Lower leg skin (tissue), 4 donors: ENCODE data around the gene NFAM1. TPM values are rescaled to one million over a fixed set of nuclear protein-coding genes. Genes with fewer than 3 reads are reported as not detected.
A peak's percentile ranks its signal among the peaks of the same experiment; 100 is the strongest.

Experiments used
- DNase-seq, 2 donors: peaks; one replicate each; pipeline ENCODE4 v3.0.0-alpha.2; 2019; ENCODE audit warnings: low spot score in 2 of 2
- H3K4me3 ChIP-seq: fragments of 200-600 bp; sonication (generic); 2 replicates; pipeline ENCODE4 v1.5.1; 2017; ENCODE audit warnings: mild to moderate bottlenecking, low read depth; ENCODE audit not compliant: poor library complexity, severe bottlenecking
- POLR2A ChIP-seq, 2 donors: fragments of 450-650 bp; IDR thresholded peaks; one replicate each; pipeline ENCODE4 v1.6.1; 2016 to 2017; ENCODE audit warnings: antibody characterized with exemption in 2 of 2, mild to moderate bottlenecking in 1 of 2, moderate library complexity in 1 of 2
- WGBS, 2 donors: methylation state at CpG; one replicate each; pipeline ENCODE4 v1.1.5; 2018; 5-methylcytosine and 5-hydroxymethylcytosine counted together
- intact Hi-C: fragments of 100-400 bp; cut with DNase I; formaldehyde crosslinking; loops from one replicate; pipeline ENCODE4 v1.15.0; 2023; ENCODE audit warnings: low total_unique reads
- total RNA-seq, 4 donors: library from RNA; depleted of rRNA; stranded (reverse); fragments of >200 nt; gene quantifications; one replicate each; pipeline ENCODE4 v1.1.0, GENCODE V29; 2016
- TF ChIP-seq, protein P1 (sequence below), 3 donors: fragments of 450-650 bp; IDR thresholded peaks; one replicate each; pipeline ENCODE4 v1.5.1; 2016; ENCODE audit warnings: antibody characterized with exemption in 3 of 3, mild to moderate bottlenecking in 3 of 3, moderate library complexity in 2 of 3

NFAM1 gene
- total RNA-seq, 4 donors from 2014 or later = 1.2 to 2.5 (median 1.3) TPM

DNA sequence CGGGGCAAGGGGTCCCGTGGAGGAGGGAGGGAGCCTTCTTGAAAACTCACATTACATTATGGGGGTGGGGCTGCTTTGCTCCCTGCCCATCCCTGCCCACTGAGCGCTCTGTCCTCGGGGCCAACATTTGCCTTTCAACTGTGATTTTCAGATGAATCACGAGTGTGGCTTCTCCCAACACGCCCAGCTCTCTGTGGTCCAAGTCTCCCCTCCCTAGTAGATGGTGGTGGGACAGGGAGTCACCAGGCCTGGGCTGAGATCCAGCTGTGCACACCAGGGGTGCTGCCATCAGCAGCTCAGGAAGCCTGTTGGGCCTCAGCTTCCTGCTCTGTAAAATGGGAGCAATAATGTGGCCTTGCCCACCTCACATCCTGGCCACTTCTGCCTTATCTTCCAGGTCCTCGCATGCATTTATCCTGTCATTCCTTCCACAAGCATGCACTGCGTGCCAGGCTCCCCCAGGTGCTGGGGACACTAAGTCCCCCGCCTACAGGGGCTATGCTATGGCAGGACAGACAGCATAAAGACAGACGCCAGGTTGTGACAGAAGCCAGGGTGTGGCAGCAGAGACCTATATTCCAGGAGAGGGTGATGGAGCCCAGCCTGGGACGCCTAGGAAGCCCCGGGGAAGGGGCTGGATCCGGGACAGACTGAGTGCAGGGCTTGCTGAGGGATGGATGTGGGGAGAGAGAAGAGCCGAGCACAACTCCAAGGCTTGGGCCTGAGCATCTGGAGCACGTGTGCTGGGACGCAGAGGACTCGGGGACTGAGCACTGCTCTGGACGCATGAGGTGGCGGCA, 30.5 kb downstream of the NFAM1 start:
- no peak overlapping the region for H3K4me3 ChIP-seq
- intact Hi-C loops = no loop called here
- 60 to 61% methylated on average over 19 of the region's 19 CpGs for WGBS, 2 donors
- DNase-seq = no peak
- no peak for TF ChIP-seq POLR2A (IDR thresholded peaks at IDR 0.05)
- TF ChIP-seq, protein P1, sequence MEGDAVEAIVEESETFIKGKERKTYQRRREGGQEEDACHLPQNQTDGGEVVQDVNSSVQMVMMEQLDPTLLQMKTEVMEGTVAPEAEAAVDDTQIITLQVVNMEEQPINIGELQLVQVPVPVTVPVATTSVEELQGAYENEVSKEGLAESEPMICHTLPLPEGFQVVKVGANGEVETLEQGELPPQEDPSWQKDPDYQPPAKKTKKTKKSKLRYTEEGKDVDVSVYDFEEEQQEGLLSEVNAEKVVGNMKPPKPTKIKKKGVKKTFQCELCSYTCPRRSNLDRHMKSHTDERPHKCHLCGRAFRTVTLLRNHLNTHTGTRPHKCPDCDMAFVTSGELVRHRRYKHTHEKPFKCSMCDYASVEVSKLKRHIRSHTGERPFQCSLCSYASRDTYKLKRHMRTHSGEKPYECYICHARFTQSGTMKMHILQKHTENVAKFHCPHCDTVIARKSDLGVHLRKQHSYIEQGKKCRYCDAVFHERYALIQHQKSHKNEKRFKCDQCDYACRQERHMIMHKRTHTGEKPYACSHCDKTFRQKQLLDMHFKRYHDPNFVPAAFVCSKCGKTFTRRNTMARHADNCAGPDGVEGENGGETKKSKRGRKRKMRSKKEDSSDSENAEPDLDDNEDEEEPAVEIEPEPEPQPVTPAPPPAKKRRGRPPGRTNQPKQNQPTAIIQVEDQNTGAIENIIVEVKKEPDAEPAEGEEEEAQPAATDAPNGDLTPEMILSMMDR (IDR thresholded peaks at IDR 0.05) = no peak

GRCh38 chr22:42400811-42401534, 31.2 kb downstream of the NFAM1 start:
- intact Hi-C loops = no loop called here

GRCh38 chr22:42399315-42400271, 32.6 kb downstream of the NFAM1 start:
- WGBS, 2 donors = 57 to 66% methylated on average over 30 of the region's 30 CpGs
- no peak overlapping the region for H3K4me3 ChIP-seq
- DNase-seq = peak in 1 of 2 donors; percentile 46
- intact Hi-C loops = no loop called here
- TF ChIP-seq POLR2A (IDR thresholded peaks at IDR 0.05) = no peak
- TF ChIP-seq, protein P1 (IDR thresholded peaks at IDR 0.05) = no peak

More at GRCh38 chr22:42400811-42401534, 31.2 kb downstream of the NFAM1 start:
- 77 to 83% methylated on average over 11 to 18 of the region's 18 CpGs for WGBS, 2 donors
- no peak overlapping the region for H3K4me3 ChIP-seq
- TF ChIP-seq POLR2A (IDR thresholded peaks at IDR 0.05) = no peak
- TF ChIP-seq, protein P1 (IDR thresholded peaks at IDR 0.05) = no peak
- no peak for DNase-seq

GRCh38 chr22:42397332-42398249, 34.6 kb downstream of the NFAM1 start:
- peak in 1 of 2 donors; percentile 55 for DNase-seq
- no peak for TF ChIP-seq POLR2A (IDR thresholded peaks at IDR 0.05)
- TF ChIP-seq, protein P1 (IDR thresholded peaks at IDR 0.05) = no peak
- no peak overlapping the region for H3K4me3 ChIP-seq
- 71 to 77% methylated on average over 13 to 15 of the region's 15 CpGs for WGBS, 2 donors
- intact Hi-C loops = no loop called here
